Stimulated activated naive CD4-positive, alpha-beta T cell treated with Interleukin-2 at 50 U/mL for 16 hours (primary cell): Measurements from ENCODE around the gene NTS.

Source experiments
- DNase-seq: peaks from one replicate; lab custom pipeline; 2025; lab: John Stamatoyannopoulos, UW

Gene NTS

GRCh38 chr12:85923767-85924331 lies 49.8 kb downstream of the NTS start:
- DNase-seq = no peak

GRCh38 chr12:85927166-85927565 lies 53.1 kb downstream of the NTS start:
- DNase-seq = no peak
